GM12873 (cell line): ENCODE measurements around the gene CH25H.

Experiments
- CTCF ChIP-seq: IDR thresholded peaks from 2 replicates; pipeline ENCODE4 v1.5.1; 2012; ENCODE audit warnings: low read depth, mild to moderate bottlenecking, moderate library complexity, low read length, control low read depth; ENCODE audit not compliant: insufficient read depth; ENCODE audit errors: missing control alignments

CH25H gene

GRCh38 chr10:89164920-89165319, 42.2 kb downstream of the CH25H start:
- TF ChIP-seq CTCF = no peak

GRCh38 chr10:89164080-89164479, 43.0 kb downstream of the CH25H start:
- no peak for TF ChIP-seq CTCF

- no peak for TF ChIP-seq CTCF
Observed at GRCh38 chr10:89163265-89163995, 43.7 kb downstream of the CH25H start.

GRCh38 chr10:89162596-89162995, 44.5 kb downstream of the CH25H start:
- TF ChIP-seq CTCF = no peak

GRCh38 chr10:89160339-89160738, 46.8 kb downstream of the CH25H start:
- TF ChIP-seq CTCF = no peak

- no peak for TF ChIP-seq CTCF
Observed at GRCh38 chr10:89159761-89160160, 47.4 kb downstream of the CH25H start.

GRCh38 chr10:89159316-89159715, 47.8 kb downstream of the CH25H start:
- no peak for TF ChIP-seq CTCF
